Fibroblast of lung (primary cell): ENCODE results near the gene DLGAP1.

Experiments
- EZH2 ChIP-seq: IDR thresholded peaks from 2 replicates; pipeline ENCODE4 v1.5.1; 2012; ENCODE audit warnings: low read length, control low read depth, mild to moderate bottlenecking; ENCODE audit errors: missing control alignments
- TF ChIP-seq, protein P1 (sequence below), 2 donors: IDR thresholded peaks in 1 of 2; conservative IDR thresholded peaks in 1 of 2; 1 replicate in 1 of 2; 2 replicates in 1 of 2; pipeline ENCODE4 v1.5.1; 2011 to 2012; ENCODE audit warnings: low read length in 2 of 2, control low read depth in 1 of 2, inconsistent platforms in 1 of 2, low read depth in 1 of 2, mild to moderate bottlenecking in 1 of 2

DNA sequence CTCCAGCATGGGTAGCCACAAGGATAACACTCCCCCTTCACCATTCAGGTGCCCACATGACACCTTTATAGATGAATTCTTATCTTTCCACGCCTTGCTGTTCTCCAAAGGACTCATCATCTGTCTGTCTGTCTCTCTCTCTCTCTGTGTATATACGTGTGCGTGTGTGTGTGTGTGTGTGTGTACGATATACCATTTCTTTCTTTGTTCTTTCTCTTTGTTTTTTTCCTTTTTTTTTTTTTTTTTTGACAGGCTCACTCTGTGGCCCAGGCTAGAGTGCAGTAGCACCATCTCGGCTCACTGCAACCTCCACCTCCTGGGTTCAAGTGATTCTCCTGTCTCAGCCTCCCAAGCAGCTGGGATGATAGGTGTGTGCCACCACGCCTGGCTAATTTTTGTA lies 98.2 kb downstream of the DLGAP1 start:
- no peak for TF ChIP-seq EZH2
- TF ChIP-seq, protein P1, sequence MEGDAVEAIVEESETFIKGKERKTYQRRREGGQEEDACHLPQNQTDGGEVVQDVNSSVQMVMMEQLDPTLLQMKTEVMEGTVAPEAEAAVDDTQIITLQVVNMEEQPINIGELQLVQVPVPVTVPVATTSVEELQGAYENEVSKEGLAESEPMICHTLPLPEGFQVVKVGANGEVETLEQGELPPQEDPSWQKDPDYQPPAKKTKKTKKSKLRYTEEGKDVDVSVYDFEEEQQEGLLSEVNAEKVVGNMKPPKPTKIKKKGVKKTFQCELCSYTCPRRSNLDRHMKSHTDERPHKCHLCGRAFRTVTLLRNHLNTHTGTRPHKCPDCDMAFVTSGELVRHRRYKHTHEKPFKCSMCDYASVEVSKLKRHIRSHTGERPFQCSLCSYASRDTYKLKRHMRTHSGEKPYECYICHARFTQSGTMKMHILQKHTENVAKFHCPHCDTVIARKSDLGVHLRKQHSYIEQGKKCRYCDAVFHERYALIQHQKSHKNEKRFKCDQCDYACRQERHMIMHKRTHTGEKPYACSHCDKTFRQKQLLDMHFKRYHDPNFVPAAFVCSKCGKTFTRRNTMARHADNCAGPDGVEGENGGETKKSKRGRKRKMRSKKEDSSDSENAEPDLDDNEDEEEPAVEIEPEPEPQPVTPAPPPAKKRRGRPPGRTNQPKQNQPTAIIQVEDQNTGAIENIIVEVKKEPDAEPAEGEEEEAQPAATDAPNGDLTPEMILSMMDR (conservative IDR thresholded peaks at IDR 0.05 in 1 of 2, IDR thresholded peaks at IDR 0.05 in 1 of 2; ENCODE audit: low read depth in 1 of 2, low read length in 2 of 2) = no peak
